Measurements from ENCODE around the gene MFAP5. TPM values are rescaled to one million over a fixed set of nuclear protein-coding genes. Genes with fewer than 3 reads are reported as not detected.
A peak's percentile ranks its signal among the peaks of the same experiment; 100 is the strongest.

Gene MFAP5
- total RNA-seq: not detected

GRCh38 chr12:8662593-8662992 is at the start of gene MFAP5:
MFAP5 (minus strand) TSS chr12:8662826; CDS start chr12:8662104, 722 bp downstream.
- no peak within 1 kb of the TSS for H3K4me3 Mint-ChIP-seq
- no peaks in the 10 kb centered on the region for H3K36me3 Mint-ChIP-seq
- DNase-seq: no peak
- no peaks in the 10 kb centered on the region for H3K4me1 Mint-ChIP-seq
- H3K9me3 Mint-ChIP-seq: no peaks in the 10 kb centered on the region
- H3K27me3 Mint-ChIP-seq: no peaks in the 10 kb centered on the region
- no peak within 1 kb of the TSS for H3K27ac Mint-ChIP-seq

- H3K27me3 Mint-ChIP-seq: no peaks in the 10 kb centered on the region
- H3K9me3 Mint-ChIP-seq: no peaks in the 10 kb centered on the region
- H3K4me3 Mint-ChIP-seq: no peak overlapping the region
- H3K4me1 Mint-ChIP-seq: no peaks in the 10 kb centered on the region
- no peak for DNase-seq
- no peaks in the 10 kb centered on the region for H3K36me3 Mint-ChIP-seq
- no peak overlapping the region for H3K27ac Mint-ChIP-seq
Observed at GRCh38 chr12:8709124-8709830, 46.7 kb upstream of the MFAP5 start.

GRCh38 chr12:8702159-8702558 is 39.5 kb upstream of the MFAP5 start:
- no peak for DNase-seq
- peaks cover 13% of the 10 kb centered on the region for H3K4me1 Mint-ChIP-seq
- no peaks in the 10 kb centered on the region for H3K27me3 Mint-ChIP-seq
- H3K27ac Mint-ChIP-seq: no peak overlapping the region
- H3K36me3 Mint-ChIP-seq: peaks cover 4% of the 10 kb centered on the region
- no peaks in the 10 kb centered on the region for H3K9me3 Mint-ChIP-seq
- no peak overlapping the region for H3K4me3 Mint-ChIP-seq

- DNase-seq: no peak
- H3K36me3 Mint-ChIP-seq: peaks cover 4% of the 10 kb centered on the region
- H3K27me3 Mint-ChIP-seq: no peaks in the 10 kb centered on the region
- H3K9me3 Mint-ChIP-seq: no peaks in the 10 kb centered on the region
- H3K4me1 Mint-ChIP-seq: peaks cover 21% of the 10 kb centered on the region
- H3K4me3 Mint-ChIP-seq: no peak overlapping the region
- H3K27ac Mint-ChIP-seq: no peak overlapping the region
Observed at GRCh38 chr12:8701046-8701660, 38.5 kb upstream of the MFAP5 start.

- peak overlapping the region; percentile 15 for H3K4me3 Mint-ChIP-seq
- peaks cover 4% of the 10 kb centered on the region for H3K36me3 Mint-ChIP-seq
- DNase-seq: no peak
- no peak overlapping the region for H3K27ac Mint-ChIP-seq
- no peaks in the 10 kb centered on the region for H3K9me3 Mint-ChIP-seq
- peaks cover 21% of the 10 kb centered on the region for H3K4me1 Mint-ChIP-seq
- H3K27me3 Mint-ChIP-seq: no peaks in the 10 kb centered on the region
Observed at GRCh38 chr12:8699714-8700113, 37.1 kb upstream of the MFAP5 start.

- DNase-seq: no peak
- Mint-ChIP-seq H3K27me3 (no peaks in the 10 kb centered on the region), H3K36me3 (peaks cover 4% of the 10 kb centered on the region), H3K9me3 (no peaks in the 10 kb centered on the region), H3K4me3 (peak overlapping the region; percentile 93), H3K4me1 (peaks cover 21% of the 10 kb centered on the region), H3K27ac (peak overlapping the region; percentile 39)
Observed at GRCh38 chr12:8698879-8699278, 36.3 kb upstream of the MFAP5 start.

GRCh38 chr12:8698132-8698851 is 35.7 kb upstream of the MFAP5 start:
- peak; percentile 57 for DNase-seq
- H3K9me3 Mint-ChIP-seq: no peaks in the 10 kb centered on the region
- H3K4me1 Mint-ChIP-seq: peaks cover 21% of the 10 kb centered on the region
- peaks cover 4% of the 10 kb centered on the region for H3K36me3 Mint-ChIP-seq
- H3K27ac Mint-ChIP-seq: peak overlapping the region; percentile 87
- H3K4me3 Mint-ChIP-seq: peak overlapping the region; percentile 93
- H3K27me3 Mint-ChIP-seq: no peaks in the 10 kb centered on the region

GRCh38 chr12:8697476-8698131 is 35.0 kb upstream of the MFAP5 start, which contains the start of gene RIMKLB:
RIMKLB (plus strand) TSS chr12:8697991; CDS start chr12:8713867, 15,876 bp downstream.
- H3K27ac Mint-ChIP-seq: peak within 1 kb of the TSS; percentile 87

GRCh38 chr12:8697120-8697475 is 34.5 kb upstream of the MFAP5 start:
- DNase-seq: no peak
- Mint-ChIP-seq H3K9me3 (no peaks in the 10 kb centered on the region), H3K36me3 (peaks cover 4% of the 10 kb centered on the region), H3K4me1 (peaks cover 29% of the 10 kb centered on the region), H3K27ac (peak overlapping the region; percentile 29), H3K4me3 (peak overlapping the region; percentile 93), H3K27me3 (no peaks in the 10 kb centered on the region)

More at GRCh38 chr12:8697476-8698131, 35.0 kb upstream of the MFAP5 start, which contains the start of gene RIMKLB:
- Mint-ChIP-seq H3K27me3 (no peaks in the 10 kb centered on the region), H3K9me3 (no peaks in the 10 kb centered on the region), H3K4me1 (peaks cover 25% of the 10 kb centered on the region), H3K4me3 (peak within 1 kb of the TSS; percentile 93), H3K36me3 (peaks cover 4% of the 10 kb centered on the region)
- peak; percentile 83 for DNase-seq

GRCh38 chr12:8696442-8697090 is 33.9 kb upstream of the MFAP5 start:
- H3K27me3 Mint-ChIP-seq: no peaks in the 10 kb centered on the region
- peak overlapping the region; percentile 93 for H3K4me3 Mint-ChIP-seq
- peaks cover 4% of the 10 kb centered on the region for H3K36me3 Mint-ChIP-seq
- H3K9me3 Mint-ChIP-seq: no peaks in the 10 kb centered on the region
- no peak overlapping the region for H3K27ac Mint-ChIP-seq
- H3K4me1 Mint-ChIP-seq: peaks cover 29% of the 10 kb centered on the region
- no peak for DNase-seq

GRCh38 chr12:8695116-8695515 is 32.5 kb upstream of the MFAP5 start:
- H3K9me3 Mint-ChIP-seq: no peaks in the 10 kb centered on the region
- H3K27me3 Mint-ChIP-seq: no peaks in the 10 kb centered on the region
- H3K27ac Mint-ChIP-seq: no peak overlapping the region
- H3K4me1 Mint-ChIP-seq: peaks cover 25% of the 10 kb centered on the region
- H3K36me3 Mint-ChIP-seq: peaks cover under 1% of the 10 kb centered on the region
- DNase-seq: no peak
- no peak overlapping the region for H3K4me3 Mint-ChIP-seq

GRCh38 chr12:8692573-8692972 is 29.9 kb upstream of the MFAP5 start:
- no peak for DNase-seq
- no peaks in the 10 kb centered on the region for H3K27me3 Mint-ChIP-seq
- H3K36me3 Mint-ChIP-seq: no peaks in the 10 kb centered on the region
- peaks cover 16% of the 10 kb centered on the region for H3K4me1 Mint-ChIP-seq
- H3K9me3 Mint-ChIP-seq: no peaks in the 10 kb centered on the region
- no peak overlapping the region for H3K27ac Mint-ChIP-seq
- H3K4me3 Mint-ChIP-seq: no peak overlapping the region

- peaks cover 8% of the 10 kb centered on the region for H3K4me1 Mint-ChIP-seq
- no peaks in the 10 kb centered on the region for H3K27me3 Mint-ChIP-seq
- no peak overlapping the region for H3K4me3 Mint-ChIP-seq
- no peaks in the 10 kb centered on the region for H3K36me3 Mint-ChIP-seq
- H3K9me3 Mint-ChIP-seq: no peaks in the 10 kb centered on the region
- DNase-seq: no peak
- H3K27ac Mint-ChIP-seq: no peak overlapping the region
Observed at GRCh38 chr12:8689681-8690080, 27.1 kb upstream of the MFAP5 start.

GRCh38 chr12:8687846-8688601 is 25.4 kb upstream of the MFAP5 start:
- Mint-ChIP-seq H3K36me3 (no peaks in the 10 kb centered on the region), H3K27ac (no peak overlapping the region), H3K9me3 (no peaks in the 10 kb centered on the region), H3K27me3 (no peaks in the 10 kb centered on the region), H3K4me3 (no peak overlapping the region), H3K4me1 (peaks cover 7% of the 10 kb centered on the region)
- DNase-seq: no peak
